K562 (cell line): Measurements from ENCODE around the gene SYS1. TPM values are rescaled to one million over a fixed set of nuclear protein-coding genes. Genes with fewer than 3 reads are reported as not detected.

Experiments
- ATAC-seq: fragments of 200-7000 bp; cut with Tn5 transposase; 3 replicates; pipeline ENCODE4 v1.9.1; 2020; ENCODE audit warnings: moderate library complexity
- BruUV-seq: library from RNA; stranded (reverse); fragments of 400-500 nt; replicated peaks from 2 replicates; lab custom pipeline; 2021; lab: Mats Ljungman, UMichigan
- CTCF ChIA-PET: fragments of 300-600 bp; formaldehyde crosslinking; extraction: SDS; loops from one replicate; lab custom pipeline; 2021; ENCODE audit warnings: low intra/inter-chr PET ratio; lab: Yijun Ruan, JAX
- POLR2A ChIA-PET: fragments of 300-600, 350-650 bp; sonication (Branson Sonifier 250); formaldehyde crosslinking; extraction: SDS; loops from one replicate; lab custom pipeline; 2021; ENCODE audit warnings: antibody characterized with exemption, inconsistent platforms; lab: Yijun Ruan, JAX
- DNase-seq, 4 experiments: peaks; one replicate each; pipeline versions ENCODE4 v3.0.0 to v3.0.0-alpha.2; 2011 to 2018; ENCODE audit warnings: low spot score in 3 of 4, mixed read lengths in 3 of 4; ENCODE audit errors: extremely low read depth in 1 of 4
- FAIRE-seq: peaks from 2 replicates; lab custom pipeline; 2011; peaks lifted over from hg19 to GRCh38; lab: Jason Lieb, UNC
- H2AFZ ChIP-seq: 2 replicates; pipeline ENCODE4 v1.6.0; 2011; ENCODE audit warnings: low read depth, low read length, control low read depth, inconsistent platforms
- H3K27ac ChIP-seq: fragments of 200-600 bp; 3 replicates; pipeline ENCODE4 v1.8.0; 2011; ENCODE audit warnings: low read depth, mild to moderate bottlenecking, control low read depth, inconsistent platforms, low read length, moderate library complexity, mixed read lengths; ENCODE audit errors: extremely low read depth
- H3K27me3 ChIP-seq, 2 experiments: fragments of 300-600 bp in 1 of 2; 2 replicates in 1 of 2; 3 replicates in 1 of 2; pipeline versions ENCODE4 v1.6.0 to v1.8.0; 2011; ENCODE audit warnings: inconsistent platforms in 2 of 2, low read length in 2 of 2, mild to moderate bottlenecking in 1 of 2, mixed read lengths in 1 of 2, moderate library complexity in 1 of 2; ENCODE audit not compliant: control insufficient read depth in 2 of 2, insufficient read depth in 2 of 2
- H3K36me3 ChIP-seq: fragments of 300-600 bp; 3 replicates; pipeline ENCODE4 v1.8.0; 2011; ENCODE audit warnings: mild to moderate bottlenecking, low read length, inconsistent platforms; ENCODE audit not compliant: control insufficient read depth, insufficient read depth
- H3K4me1 ChIP-seq, 2 experiments: fragments of 200-600 bp in 1 of 2; replicated peaks in 1 of 2; 2 replicates in 1 of 2; 3 replicates in 1 of 2; pipeline versions ENCODE4 v1.5.1 to v1.8.0; 2011; ENCODE audit warnings: inconsistent platforms in 2 of 2, low read length in 2 of 2, mild to moderate bottlenecking in 1 of 2, mixed read lengths in 1 of 2, moderate library complexity in 1 of 2; ENCODE audit not compliant: control insufficient read depth in 2 of 2, insufficient read depth in 2 of 2
- H3K4me2 ChIP-seq: 2 replicates; pipeline ENCODE4 v1.6.1; 2011; ENCODE audit warnings: low read length, control low read depth, inconsistent platforms, mixed read lengths; ENCODE audit not compliant: insufficient read depth
- H3K4me3 ChIP-seq: fragments of 200-600 bp; sonication (generic), shearing (Covaris generic); 2 replicates; pipeline ENCODE4 v1.5.1; 2016; ENCODE audit warnings: control low read depth, inconsistent platforms
- H3K79me2 ChIP-seq: fragments of 200-600 bp; 3 replicates; pipeline ENCODE4 v1.8.0; 2011; ENCODE audit warnings: low read length, inconsistent platforms; ENCODE audit not compliant: control insufficient read depth, insufficient read depth
- H3K9ac ChIP-seq, 2 experiments: 2 replicates each; pipeline versions ENCODE4 v1.6.0 to v1.6.1; 2011; ENCODE audit warnings: low read depth in 2 of 2, low read length in 2 of 2, control low read depth in 1 of 2, inconsistent platforms in 1 of 2, mild to moderate bottlenecking in 1 of 2, mixed read lengths in 1 of 2; ENCODE audit not compliant: insufficient read depth in 1 of 2
- H3K9me1 ChIP-seq: one replicate; pipeline ENCODE4 v1.6.0; 2011; ENCODE audit warnings: inconsistent platforms, mild to moderate bottlenecking, low read length, moderate library complexity; ENCODE audit not compliant: control insufficient read depth, insufficient read depth
- H3K9me3 ChIP-seq: replicated peaks from 2 replicates; pipeline ENCODE4 v1.5.1; 2011; ENCODE audit warnings: low read depth, low read length, inconsistent platforms; ENCODE audit not compliant: control insufficient read depth, insufficient read depth
- H4K20me1 ChIP-seq: replicated peaks from 2 replicates; pipeline ENCODE4 v1.6.1; 2011; ENCODE audit warnings: low read length, inconsistent platforms, mixed read lengths; ENCODE audit not compliant: control insufficient read depth, insufficient read depth
- ATF7 ChIP-seq: fragments of 450-650 bp; IDR thresholded peaks from 2 replicates; pipeline ENCODE4 v1.7.1; 2014; ENCODE audit warnings: mild to moderate bottlenecking, moderate library complexity
- ELK3 ChIP-seq: fragments of 450-650 bp; formaldehyde crosslinking; IDR thresholded peaks from 2 replicates; pipeline ENCODE4 v1.4.0; 2020; ENCODE audit warnings: mild to moderate bottlenecking
- ZNF511 ChIP-seq: sonication (generic); formaldehyde crosslinking; IDR thresholded peaks from 2 replicates; pipeline ENCODE4 v1.8.0; 2022; ENCODE audit warnings: mild to moderate bottlenecking, missing genetic modification reagents
- WGBS: fragments of 100-300 bp; shearing (Covaris generic); methylation state at CpG from one replicate; pipeline ENCODE4 v1.1.6; 2016; ENCODE audit warnings: low coverage, mixed read lengths; ENCODE audit not compliant: insufficient coverage; ENCODE audit errors: missing lambda C conversion rate; 5-methylcytosine and 5-hydroxymethylcytosine counted together
- in situ Hi-C: fragments of 300-500 bp; cut with MboI; formaldehyde crosslinking; loops from 4 replicates; pipeline ENCODE4 v1.15.0; 2018; ENCODE audit warnings: inconsistent platforms, mixed read lengths
- intact Hi-C: fragments of 100-400 bp; cut with micrococcal nuclease; formaldehyde crosslinking; loops from 2 replicates; pipeline ENCODE4 v1.14.2; 2022
- polyA plus RNA-seq, 8 experiments: library from polyadenylated mRNA; depleted of rRNA in 4 of 8; stranded (reverse) in 5 of 8; unstranded in 3 of 8; fragments of >200 nt; fragmentation: Nextera tagmentation in 2 of 8; fragmentation: Illumina TruSeq in 1 of 8; extraction: Ambion mirVana in 2 of 8; extraction: Trizol in 1 of 8; gene quantifications; 2 replicates each; pipeline versions ENCODE4 v1.2.1 to v1.2.3, GENCODE V29; 2011 to 2014; ENCODE audit warnings: inconsistent platforms in 1 of 8, missing spikeins in 1 of 8
- total RNA-seq, 7 experiments: library from RNA; depleted of rRNA in 6 of 7; stranded (reverse); fragments of >200 nt in 6 of 7; fragmentation: Illumina TruSeq in 2 of 7; extraction: Trizol in 2 of 7; gene quantifications; 2 replicates each; pipeline versions ENCODE4 v1.2.1 to v1.2.3, GENCODE V29; 2011 to 2021; ENCODE audit warnings: low replicate concordance in 1 of 7

The SYS1 gene
- total and polyA plus RNA-seq, 9 of the 15 experiments (the other 6 are each of a cell fraction or from before 2014, with no cell fraction given) = 11.1 to 25.2 (median 17.5) TPM

DNA sequence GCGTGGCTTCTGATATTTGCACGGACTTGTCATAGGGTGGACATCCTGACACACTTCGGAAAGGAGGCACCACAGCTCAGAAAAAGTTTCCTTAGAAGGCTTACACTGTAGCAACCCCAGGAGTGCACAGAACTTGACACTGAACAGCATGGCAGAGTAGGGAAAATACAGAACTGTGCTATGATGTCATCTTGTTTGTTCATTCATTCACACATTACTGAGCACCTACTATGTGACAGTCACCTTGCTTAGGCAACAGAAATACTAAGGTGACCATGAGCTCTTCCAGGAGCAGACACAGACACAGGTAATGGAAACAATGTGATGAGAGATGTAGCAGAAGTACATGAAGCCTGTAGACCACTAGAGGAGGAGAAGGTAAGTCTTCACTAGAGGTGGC, 50.5 kb downstream of the SYS1 start:
- no peaks in the 10 kb centered on the region for H4K20me1 ChIP-seq
- H3K4me3 ChIP-seq = no peak overlapping the region
- no peak for FAIRE-seq
- no peak overlapping the region for H3K9ac ChIP-seq
- H3K27ac ChIP-seq = no peak overlapping the region
- in situ Hi-C loops = no loop called here
- H3K36me3 ChIP-seq = peaks cover 27% of the 10 kb centered on the region
- ChIA-PET POLR2A (interaction anchor here (0.8 kb wide), 1 partner anchor 67 kb away, joined by 4 read pairs; no protein-coding TSS in a partner anchor), CTCF (no interaction called here)
- 24% methylated on average over 3 of the region's 3 CpGs for WGBS
- no peaks in the 10 kb centered on the region for H3K27me3 ChIP-seq
- H3K4me2 ChIP-seq = no peak overlapping the region
- H3K4me1 ChIP-seq = peaks cover 4 to 20% of the 10 kb centered on the region in 2 experiments; a peak in 2 of 5 replicates
- DNase-seq = no peak
- no peaks in the 10 kb centered on the region for H3K9me3 ChIP-seq
- no peaks in the 10 kb centered on the region for H3K9me1 ChIP-seq
- intact Hi-C loops = no loop called here
- no peak overlapping the region; the same call in 1 of the 2 replicates for H2AFZ ChIP-seq
- ATAC-seq = no peak
- BruUV-seq = no TSS peak
- TF ChIP-seq ELK3 (CRISPR knock-in tag) (no peak), ATF7 (peak; percentile 16; the same call in 1 of the 2 replicates), ZNF511 (no peak)
- H3K79me2 ChIP-seq = peaks cover 26% of the 10 kb centered on the region
